GM23338 (cell line): ENCODE measurements around the gene TIMM9. TPM values are rescaled to one million over a fixed set of nuclear protein-coding genes. Genes with fewer than 3 reads are reported as not detected.

Experiments
- ATAC-seq: fragments of 200-7000 bp; cut with Tn5 transposase; 3 replicates; pipeline ENCODE4 v1.9.1; 2020
- DNase-seq: peaks from one replicate; pipeline ENCODE4 v3.0.0-alpha.2; 2015; ENCODE audit warnings: low spot score
- H2AFZ ChIP-seq: fragments of 200-600 bp; sonication (generic); 2 replicates; pipeline ENCODE4 v1.8.0; 2016; ENCODE audit warnings: antibody characterized with exemption, mild to moderate bottlenecking, moderate library complexity
- H3F3A ChIP-seq: fragments of 200-600 bp; sonication (generic); replicated peaks from 2 replicates; pipeline ENCODE4 v1.8.0; 2017; ENCODE audit warnings: antibody characterized with exemption, mixed run types, low read depth
- H3K27ac ChIP-seq: fragments of 200-600 bp; sonication (generic); 2 replicates; pipeline ENCODE4 v1.6.1; 2016; ENCODE audit warnings: low read depth
- H3K27me3 ChIP-seq: fragments of 200-600 bp; sonication (generic); 2 replicates; pipeline ENCODE4 v1.8.0; 2016; ENCODE audit warnings: mild to moderate bottlenecking, mixed run types, moderate library complexity; ENCODE audit not compliant: insufficient read depth
- H3K36me3 ChIP-seq: fragments of 200-600 bp; sonication (generic); 2 replicates; pipeline ENCODE4 v1.8.0; 2016; ENCODE audit warnings: mild to moderate bottlenecking; ENCODE audit not compliant: insufficient read depth
- H3K4me1 ChIP-seq: fragments of 200-600 bp; sonication (generic); 2 replicates; pipeline ENCODE4 v1.8.0; 2016; ENCODE audit warnings: mild to moderate bottlenecking, moderate library complexity; ENCODE audit not compliant: insufficient read depth
- H3K4me2 ChIP-seq: fragments of 200-600 bp; sonication (generic); 2 replicates; pipeline ENCODE4 v1.7.1; 2017; ENCODE audit warnings: mixed run types
- H3K4me3 ChIP-seq: fragments of 200-600 bp; sonication (generic); 2 replicates; pipeline ENCODE4 v1.6.1; 2016; ENCODE audit warnings: mixed run types
- H3K79me2 ChIP-seq: fragments of 200-600 bp; sonication (generic); replicated peaks from 2 replicates; pipeline ENCODE4 v1.8.0; 2017; ENCODE audit warnings: mild to moderate bottlenecking; ENCODE audit not compliant: insufficient read depth
- H3K9me2 ChIP-seq: fragments of 200-600 bp; sonication (generic); 2 replicates; pipeline ENCODE4 v1.8.0; 2017; ENCODE audit not compliant: insufficient read depth
- H4K20me1 ChIP-seq: fragments of 200-600 bp; sonication (generic); replicated peaks from 2 replicates; pipeline ENCODE4 v1.8.0; 2017; ENCODE audit warnings: mild to moderate bottlenecking; ENCODE audit not compliant: insufficient read depth
- H3K27ac Mint-ChIP-seq: 2 replicates; pipeline ENCODE4 v1.8.0; 2020; ENCODE audit warnings: inconsistent platforms, mild to moderate bottlenecking, moderate library complexity, mixed read lengths
- H3K27me3 Mint-ChIP-seq: 3 replicates; pipeline ENCODE4 v1.8.0; 2022; ENCODE audit warnings: low read depth, mild to moderate bottlenecking, moderate library complexity, mixed read lengths, inconsistent platforms; ENCODE audit not compliant: insufficient read depth, poor library complexity
- H3K36me3 Mint-ChIP-seq: 3 replicates; pipeline ENCODE4 v1.8.0; 2021; ENCODE audit warnings: low read depth, mild to moderate bottlenecking, inconsistent platforms, moderate library complexity, mixed read lengths
- H3K4me1 Mint-ChIP-seq: 3 replicates; pipeline ENCODE4 v1.8.0; 2020; ENCODE audit warnings: mild to moderate bottlenecking, inconsistent platforms, mixed read lengths
- H3K4me3 Mint-ChIP-seq: 3 replicates; pipeline ENCODE4 v1.8.0; 2021; ENCODE audit warnings: moderate library complexity, mild to moderate bottlenecking, inconsistent platforms, mixed read lengths
- H3K9me3 Mint-ChIP-seq: 3 replicates; pipeline ENCODE4 v1.8.0; 2020; ENCODE audit warnings: moderate library complexity, mild to moderate bottlenecking, inconsistent platforms, mixed read lengths
- CREB1 ChIP-seq: fragments of 250-450 bp; sonication (Bioruptor Pico); IDR thresholded peaks from 2 replicates; pipeline ENCODE4 v1.5.0; 2020; ENCODE audit warnings: low read depth, mild to moderate bottlenecking, moderate library complexity
- EZH2 ChIP-seq: fragments of 200-600 bp; sonication (generic); IDR thresholded peaks from one replicate; pipeline ENCODE4 v1.8.0; 2017; ENCODE audit warnings: antibody characterized with exemption, mild to moderate bottlenecking, low read depth; ENCODE audit not compliant: unreplicated experiment
- EZH2phosphoT487 ChIP-seq: fragments of 200-600 bp; sonication (generic); IDR thresholded peaks from one replicate; pipeline ENCODE4 v1.8.1; 2018; ENCODE audit warnings: antibody characterized with exemption; ENCODE audit not compliant: unreplicated experiment
- NANOG ChIP-seq: IDR thresholded peaks from 2 replicates; pipeline ENCODE4 v1.6.1; 2016; ENCODE audit warnings: antibody characterized with exemption, borderline replicate concordance
- STAT1 ChIP-seq: IDR thresholded peaks from one replicate; pipeline ENCODE4 v1.6.1; 2016; ENCODE audit warnings: antibody characterized with exemption; ENCODE audit not compliant: unreplicated experiment
- ZNF331 ChIP-seq: fragments of 250-450 bp; sonication (Bioruptor Pico); IDR thresholded peaks from 2 replicates; pipeline ENCODE4 v1.5.0; 2020; ENCODE audit warnings: low read depth, mild to moderate bottlenecking, moderate library complexity
- polyA plus RNA-seq: library from polyadenylated mRNA; unstranded; fragments of >200 nt; fragmentation: Nextera tagmentation; extraction: Ambion mirVana; gene quantifications from 2 replicates; pipeline ENCODE4 v1.2.1, GENCODE V29; 2016
- total RNA-seq: library from RNA; depleted of rRNA; stranded (reverse); fragments of >200 nt; shearing (Covaris generic); gene quantifications from 2 replicates; pipeline ENCODE4 v1.2.3, GENCODE V29; 2014
- TF ChIP-seq, protein P1 (sequence below): IDR thresholded peaks from 2 replicates; pipeline ENCODE4 v1.6.1; 2016; ENCODE audit warnings: antibody characterized with exemption
- TF ChIP-seq, protein P2 (sequence below): fragments of 250-450 bp; sonication (Bioruptor Pico); IDR thresholded peaks from 2 replicates; pipeline ENCODE4 v1.5.0; 2020; ENCODE audit warnings: mild to moderate bottlenecking, moderate library complexity
- TF ChIP-seq, protein P3 (sequence below), 2 experiments: fragments of 200-600 bp in 1 of 2; sonication (generic) in 1 of 2; conservative IDR thresholded peaks; 2 replicates each; pipeline versions ENCODE4 v1.5.1 to v1.6.1; 2016 to 2017; ENCODE audit warnings: antibody characterized with exemption in 2 of 2, low read depth in 2 of 2, mild to moderate bottlenecking in 2 of 2, moderate library complexity in 1 of 2
- TF ChIP-seq, protein P4 (sequence below): IDR thresholded peaks from one replicate; pipeline ENCODE4 v1.6.1; 2018; ENCODE audit warnings: antibody characterized with exemption; ENCODE audit not compliant: unreplicated experiment

TIMM9 gene
- total and polyA plus RNA-seq, 2 experiments from 2014 or later: 40.3 to 146 TPM

DNA sequence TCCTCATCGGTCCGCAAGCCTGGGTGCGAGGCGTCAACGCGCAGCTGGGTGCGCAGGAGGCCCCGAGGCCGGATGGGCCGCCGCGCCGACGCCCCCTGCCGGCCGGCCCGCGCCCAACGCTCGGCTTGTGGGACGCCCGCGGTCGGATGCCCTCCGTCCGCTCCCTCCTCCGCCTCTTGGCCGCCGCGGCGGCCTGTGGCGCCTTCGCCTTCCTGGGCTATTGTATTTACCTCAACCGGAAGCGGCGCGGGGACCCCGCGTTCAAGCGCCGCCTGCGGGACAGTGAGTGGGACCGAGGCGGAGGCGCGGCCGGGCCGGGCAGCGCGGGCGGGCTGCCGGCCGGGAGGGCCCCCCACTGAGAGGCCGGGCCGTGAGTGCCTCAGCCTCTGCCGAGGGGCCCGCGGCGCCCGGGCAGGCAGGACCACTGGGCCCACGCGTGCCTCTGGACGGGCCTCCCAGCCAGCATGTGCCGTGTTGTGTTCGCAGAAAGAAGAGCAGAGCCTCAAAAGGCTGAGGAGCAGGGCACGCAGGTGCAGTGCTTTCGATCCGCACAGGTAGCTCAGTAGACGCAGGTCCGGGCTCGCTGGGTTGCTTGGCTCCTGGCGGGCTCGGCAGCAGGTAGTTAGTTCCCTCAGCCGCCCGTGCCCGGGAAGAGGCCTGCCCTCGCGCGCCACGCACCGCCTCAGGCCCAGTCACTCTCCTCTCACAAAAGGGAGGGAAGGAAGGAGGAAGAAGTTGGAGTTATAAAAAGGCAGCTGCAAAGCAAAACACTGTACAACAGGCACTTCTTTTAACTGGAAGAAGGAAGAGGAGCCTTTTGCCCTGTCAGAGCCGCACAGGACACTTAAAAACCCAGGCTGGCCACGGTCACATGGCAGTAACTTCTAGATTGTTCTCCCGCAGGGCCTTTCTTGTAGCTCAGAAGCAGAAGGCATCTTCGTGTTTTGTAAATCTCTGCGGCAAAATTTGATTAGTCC, 31.2 kb downstream of the TIMM9 start, which contains the start of gene TOMM20L:
TSS of gene TOMM20L (plus strand) at position 119 of the 977 bp plus-strand sequence. CDS start at position 147, 28 bp downstream.
- Mint-ChIP-seq H3K4me3 (peak within 1 kb of the TSS; percentile 71), H3K27me3 (peaks cover 30% of the 10 kb centered on the region), H3K27ac (peak within 1 kb of the TSS; percentile 89), H3K4me1 (peaks cover 33% of the 10 kb centered on the region), H3K36me3 (no peaks in the 10 kb centered on the region), H3K9me3 (0 out of 3 replicates have a peak, but pooled peaks cover 2% of the 10 kb centered on the region)
- no peaks in the 10 kb centered on the region for H3K9me2 ChIP-seq
- no peaks in the 10 kb centered on the region for H3K36me3 ChIP-seq
- H3K79me2 ChIP-seq: no peaks in the 10 kb centered on the region
- DNase-seq (peak; percentile 94), ATAC-seq (peak; percentile 94)
- peaks cover 17% of the 10 kb centered on the region for H3K4me1 ChIP-seq
- no peaks in the 10 kb centered on the region for H4K20me1 ChIP-seq
- H3K27me3 ChIP-seq: peaks cover 26% of the 10 kb centered on the region
- TF ChIP-seq ZNF331 (CRISPR knock-in tag): no peak
- TF ChIP-seq, protein P1, sequence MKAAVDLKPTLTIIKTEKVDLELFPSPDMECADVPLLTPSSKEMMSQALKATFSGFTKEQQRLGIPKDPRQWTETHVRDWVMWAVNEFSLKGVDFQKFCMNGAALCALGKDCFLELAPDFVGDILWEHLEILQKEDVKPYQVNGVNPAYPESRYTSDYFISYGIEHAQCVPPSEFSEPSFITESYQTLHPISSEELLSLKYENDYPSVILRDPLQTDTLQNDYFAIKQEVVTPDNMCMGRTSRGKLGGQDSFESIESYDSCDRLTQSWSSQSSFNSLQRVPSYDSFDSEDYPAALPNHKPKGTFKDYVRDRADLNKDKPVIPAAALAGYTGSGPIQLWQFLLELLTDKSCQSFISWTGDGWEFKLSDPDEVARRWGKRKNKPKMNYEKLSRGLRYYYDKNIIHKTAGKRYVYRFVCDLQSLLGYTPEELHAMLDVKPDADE: no peak
- no peak for TF ChIP-seq EZH2
- TF ChIP-seq STAT1: no peak
- TF ChIP-seq EZH2phosphoT487: no peak
- no peak for TF ChIP-seq NANOG
- TF ChIP-seq, protein P2, sequence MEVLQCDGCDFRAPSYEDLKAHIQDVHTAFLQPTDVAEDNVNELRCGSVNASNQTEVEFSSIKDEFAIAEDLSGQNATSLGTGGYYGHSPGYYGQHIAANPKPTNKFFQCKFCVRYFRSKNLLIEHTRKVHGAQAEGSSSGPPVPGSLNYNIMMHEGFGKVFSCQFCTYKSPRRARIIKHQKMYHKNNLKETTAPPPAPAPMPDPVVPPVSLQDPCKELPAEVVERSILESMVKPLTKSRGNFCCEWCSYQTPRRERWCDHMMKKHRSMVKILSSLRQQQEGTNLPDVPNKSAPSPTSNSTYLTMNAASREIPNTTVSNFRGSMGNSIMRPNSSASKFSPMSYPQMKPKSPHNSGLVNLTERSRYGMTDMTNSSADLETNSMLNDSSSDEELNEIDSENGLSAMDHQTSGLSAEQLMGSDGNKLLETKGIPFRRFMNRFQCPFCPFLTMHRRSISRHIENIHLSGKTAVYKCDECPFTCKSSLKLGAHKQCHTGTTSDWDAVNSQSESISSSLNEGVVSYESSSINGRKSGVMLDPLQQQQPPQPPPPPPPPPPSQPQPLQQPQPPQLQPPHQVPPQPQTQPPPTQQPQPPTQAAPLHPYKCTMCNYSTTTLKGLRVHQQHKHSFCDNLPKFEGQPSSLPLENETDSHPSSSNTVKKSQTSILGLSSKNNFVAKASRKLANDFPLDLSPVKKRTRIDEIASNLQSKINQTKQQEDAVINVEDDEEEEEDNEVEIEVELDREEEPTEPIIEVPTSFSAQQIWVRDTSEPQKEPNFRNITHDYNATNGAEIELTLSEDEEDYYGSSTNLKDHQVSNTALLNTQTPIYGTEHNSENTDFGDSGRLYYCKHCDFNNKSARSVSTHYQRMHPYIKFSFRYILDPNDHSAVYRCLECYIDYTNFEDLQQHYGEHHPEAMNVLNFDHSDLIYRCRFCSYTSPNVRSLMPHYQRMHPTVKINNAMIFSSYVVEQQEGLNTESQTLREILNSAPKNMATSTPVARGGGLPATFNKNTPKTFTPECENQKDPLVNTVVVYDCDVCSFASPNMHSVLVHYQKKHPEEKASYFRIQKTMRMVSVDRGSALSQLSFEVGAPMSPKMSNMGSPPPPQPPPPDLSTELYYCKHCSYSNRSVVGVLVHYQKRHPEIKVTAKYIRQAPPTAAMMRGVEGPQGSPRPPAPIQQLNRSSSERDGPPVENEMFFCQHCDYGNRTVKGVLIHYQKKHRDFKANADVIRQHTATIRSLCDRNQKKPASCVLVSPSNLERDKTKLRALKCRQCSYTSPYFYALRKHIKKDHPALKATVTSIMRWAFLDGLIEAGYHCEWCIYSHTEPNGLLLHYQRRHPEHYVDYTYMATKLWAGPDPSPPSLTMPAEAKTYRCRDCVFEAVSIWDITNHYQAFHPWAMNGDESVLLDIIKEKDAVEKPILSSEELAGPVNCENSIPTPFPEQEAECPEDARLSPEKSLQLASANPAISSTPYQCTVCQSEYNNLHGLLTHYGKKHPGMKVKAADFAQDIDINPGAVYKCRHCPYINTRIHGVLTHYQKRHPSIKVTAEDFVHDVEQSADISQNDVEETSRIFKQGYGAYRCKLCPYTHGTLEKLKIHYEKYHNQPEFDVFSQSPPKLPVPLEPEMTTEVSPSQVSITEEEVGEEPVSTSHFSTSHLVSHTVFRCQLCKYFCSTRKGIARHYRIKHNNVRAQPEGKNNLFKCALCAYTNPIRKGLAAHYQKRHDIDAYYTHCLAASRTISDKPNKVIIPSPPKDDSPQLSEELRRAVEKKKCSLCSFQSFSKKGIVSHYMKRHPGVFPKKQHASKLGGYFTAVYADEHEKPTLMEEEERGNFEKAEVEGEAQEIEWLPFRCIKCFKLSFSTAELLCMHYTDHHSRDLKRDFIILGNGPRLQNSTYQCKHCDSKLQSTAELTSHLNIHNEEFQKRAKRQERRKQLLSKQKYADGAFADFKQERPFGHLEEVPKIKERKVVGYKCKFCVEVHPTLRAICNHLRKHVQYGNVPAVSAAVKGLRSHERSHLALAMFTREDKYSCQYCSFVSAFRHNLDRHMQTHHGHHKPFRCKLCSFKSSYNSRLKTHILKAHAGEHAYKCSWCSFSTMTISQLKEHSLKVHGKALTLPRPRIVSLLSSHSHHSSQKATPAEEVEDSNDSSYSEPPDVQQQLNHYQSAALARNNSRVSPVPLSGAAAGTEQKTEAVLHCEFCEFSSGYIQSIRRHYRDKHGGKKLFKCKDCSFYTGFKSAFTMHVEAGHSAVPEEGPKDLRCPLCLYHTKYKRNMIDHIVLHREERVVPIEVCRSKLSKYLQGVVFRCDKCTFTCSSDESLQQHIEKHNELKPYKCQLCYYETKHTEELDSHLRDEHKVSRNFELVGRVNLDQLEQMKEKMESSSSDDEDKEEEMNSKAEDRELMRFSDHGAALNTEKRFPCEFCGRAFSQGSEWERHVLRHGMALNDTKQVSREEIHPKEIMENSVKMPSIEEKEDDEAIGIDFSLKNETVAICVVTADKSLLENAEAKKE (CRISPR knock-in tag): no peak
- peak; percentile 62 for TF ChIP-seq CREB1
- TF ChIP-seq, protein P3, sequence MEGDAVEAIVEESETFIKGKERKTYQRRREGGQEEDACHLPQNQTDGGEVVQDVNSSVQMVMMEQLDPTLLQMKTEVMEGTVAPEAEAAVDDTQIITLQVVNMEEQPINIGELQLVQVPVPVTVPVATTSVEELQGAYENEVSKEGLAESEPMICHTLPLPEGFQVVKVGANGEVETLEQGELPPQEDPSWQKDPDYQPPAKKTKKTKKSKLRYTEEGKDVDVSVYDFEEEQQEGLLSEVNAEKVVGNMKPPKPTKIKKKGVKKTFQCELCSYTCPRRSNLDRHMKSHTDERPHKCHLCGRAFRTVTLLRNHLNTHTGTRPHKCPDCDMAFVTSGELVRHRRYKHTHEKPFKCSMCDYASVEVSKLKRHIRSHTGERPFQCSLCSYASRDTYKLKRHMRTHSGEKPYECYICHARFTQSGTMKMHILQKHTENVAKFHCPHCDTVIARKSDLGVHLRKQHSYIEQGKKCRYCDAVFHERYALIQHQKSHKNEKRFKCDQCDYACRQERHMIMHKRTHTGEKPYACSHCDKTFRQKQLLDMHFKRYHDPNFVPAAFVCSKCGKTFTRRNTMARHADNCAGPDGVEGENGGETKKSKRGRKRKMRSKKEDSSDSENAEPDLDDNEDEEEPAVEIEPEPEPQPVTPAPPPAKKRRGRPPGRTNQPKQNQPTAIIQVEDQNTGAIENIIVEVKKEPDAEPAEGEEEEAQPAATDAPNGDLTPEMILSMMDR (conservative IDR thresholded peaks at IDR 0.05; ENCODE audit: low read depth in 2 of 2): peak; percentile 64 to 72
- TF ChIP-seq, protein P4, sequence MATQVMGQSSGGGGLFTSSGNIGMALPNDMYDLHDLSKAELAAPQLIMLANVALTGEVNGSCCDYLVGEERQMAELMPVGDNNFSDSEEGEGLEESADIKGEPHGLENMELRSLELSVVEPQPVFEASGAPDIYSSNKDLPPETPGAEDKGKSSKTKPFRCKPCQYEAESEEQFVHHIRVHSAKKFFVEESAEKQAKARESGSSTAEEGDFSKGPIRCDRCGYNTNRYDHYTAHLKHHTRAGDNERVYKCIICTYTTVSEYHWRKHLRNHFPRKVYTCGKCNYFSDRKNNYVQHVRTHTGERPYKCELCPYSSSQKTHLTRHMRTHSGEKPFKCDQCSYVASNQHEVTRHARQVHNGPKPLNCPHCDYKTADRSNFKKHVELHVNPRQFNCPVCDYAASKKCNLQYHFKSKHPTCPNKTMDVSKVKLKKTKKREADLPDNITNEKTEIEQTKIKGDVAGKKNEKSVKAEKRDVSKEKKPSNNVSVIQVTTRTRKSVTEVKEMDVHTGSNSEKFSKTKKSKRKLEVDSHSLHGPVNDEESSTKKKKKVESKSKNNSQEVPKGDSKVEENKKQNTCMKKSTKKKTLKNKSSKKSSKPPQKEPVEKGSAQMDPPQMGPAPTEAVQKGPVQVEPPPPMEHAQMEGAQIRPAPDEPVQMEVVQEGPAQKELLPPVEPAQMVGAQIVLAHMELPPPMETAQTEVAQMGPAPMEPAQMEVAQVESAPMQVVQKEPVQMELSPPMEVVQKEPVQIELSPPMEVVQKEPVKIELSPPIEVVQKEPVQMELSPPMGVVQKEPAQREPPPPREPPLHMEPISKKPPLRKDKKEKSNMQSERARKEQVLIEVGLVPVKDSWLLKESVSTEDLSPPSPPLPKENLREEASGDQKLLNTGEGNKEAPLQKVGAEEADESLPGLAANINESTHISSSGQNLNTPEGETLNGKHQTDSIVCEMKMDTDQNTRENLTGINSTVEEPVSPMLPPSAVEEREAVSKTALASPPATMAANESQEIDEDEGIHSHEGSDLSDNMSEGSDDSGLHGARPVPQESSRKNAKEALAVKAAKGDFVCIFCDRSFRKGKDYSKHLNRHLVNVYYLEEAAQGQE: no peak
- H3K27ac ChIP-seq: peak within 1 kb of the TSS; percentile 84
- H3F3A ChIP-seq: peaks cover 21% of the 10 kb centered on the region
- H3K4me3 ChIP-seq: peak within 1 kb of the TSS; percentile 84
- H2AFZ ChIP-seq: peak within 1 kb of the TSS; percentile 100
- peak within 1 kb of the TSS; percentile 90 for H3K4me2 ChIP-seq
